ENCODE measurements around the gene GRK2.

The GRK2 gene

DNA sequence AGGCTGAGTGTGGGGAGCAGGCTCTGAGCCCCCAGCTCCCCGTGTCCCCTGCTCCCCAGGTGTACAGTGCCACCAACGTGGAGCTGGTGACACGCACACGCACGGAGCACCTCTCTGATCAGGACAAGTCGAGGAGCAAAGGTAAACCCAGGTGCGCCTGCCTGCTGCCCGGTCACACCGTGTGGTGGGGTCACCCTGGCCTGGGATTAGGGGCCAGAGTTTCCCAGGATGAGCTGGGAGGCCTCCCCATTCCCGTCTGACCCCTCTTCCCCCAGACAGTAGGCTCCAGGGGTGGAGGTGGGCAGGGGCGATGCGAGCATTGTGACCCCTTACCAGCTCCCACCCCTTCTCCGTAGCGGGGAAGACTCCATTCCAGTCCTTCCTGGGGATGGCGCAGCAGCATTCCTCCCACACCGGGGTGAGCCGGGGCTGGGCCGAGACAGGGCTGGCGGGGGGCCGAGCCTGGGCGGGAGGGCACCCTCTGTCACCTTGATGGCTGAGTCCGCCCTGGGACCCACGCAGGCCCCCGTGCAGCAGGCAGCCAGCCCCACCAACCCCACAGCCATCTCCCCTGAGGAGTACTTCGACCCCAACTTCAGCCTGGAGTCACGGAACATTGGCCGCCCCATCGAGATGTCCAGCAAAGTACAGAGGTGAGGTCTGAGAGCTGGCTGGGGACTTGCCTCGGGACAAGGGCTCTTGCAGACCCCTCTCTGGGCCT, 33.4 kb downstream of the GRK2 start:
- no peak for DNase-seq (ENCODE audit: low read depth in 2 of 2)

DNA sequence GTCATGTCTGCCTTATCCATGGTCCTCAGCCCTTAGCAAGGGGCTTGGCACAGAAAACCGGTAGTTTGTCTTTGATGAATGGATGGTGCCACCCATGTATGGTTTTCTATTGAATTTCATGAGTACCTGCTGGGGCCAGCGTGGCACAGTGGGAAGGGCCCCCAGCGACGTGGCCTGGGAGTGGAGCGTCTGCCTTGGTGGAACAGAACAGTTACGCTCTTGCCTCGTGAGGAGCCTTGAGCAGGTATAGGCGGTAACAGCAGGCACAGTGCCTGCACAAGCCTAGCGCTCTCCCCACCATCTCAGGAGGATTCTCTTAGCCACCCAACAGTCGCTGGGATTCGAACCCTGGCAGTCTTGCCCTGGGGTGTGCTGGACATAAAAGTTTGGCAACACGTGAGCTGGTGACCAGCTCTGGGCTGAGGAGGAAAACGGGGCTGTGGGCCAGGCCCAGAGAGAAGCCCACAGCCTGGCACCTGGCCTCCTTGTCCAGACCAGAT, 34.0 kb downstream of the GRK2 start:
- no peak for DNase-seq (ENCODE audit: low read depth in 2 of 2)

DNA sequence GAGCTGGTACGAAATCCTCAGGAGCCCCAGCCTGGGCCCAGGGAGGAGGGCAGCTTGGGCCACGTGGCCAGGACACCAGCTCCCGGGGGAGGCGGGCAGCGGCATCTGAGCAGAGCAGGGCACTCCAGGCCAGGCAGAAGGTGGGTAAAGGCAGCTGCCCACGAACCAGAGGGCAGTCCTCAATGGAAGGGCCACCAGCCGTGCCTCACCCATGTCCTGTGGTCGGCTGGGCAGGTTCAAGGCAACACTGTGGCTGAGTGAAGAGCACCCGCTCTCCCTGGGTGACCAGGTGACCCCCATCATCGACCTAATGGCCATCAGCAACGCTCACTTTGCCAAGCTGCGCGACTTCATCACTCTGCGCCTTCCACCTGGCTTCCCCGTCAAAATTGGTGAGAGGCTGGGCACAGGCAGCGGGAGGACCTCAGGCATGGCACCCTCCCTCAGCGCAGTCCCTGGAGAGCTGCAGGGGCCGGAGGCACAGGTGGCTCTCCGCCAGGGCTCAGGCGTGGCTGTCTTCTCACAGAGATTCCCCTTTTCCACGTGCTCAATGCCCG, 34.6 kb downstream of the GRK2 start:
- no peak for DNase-seq (ENCODE audit: low read depth in 2 of 2)

DNA sequence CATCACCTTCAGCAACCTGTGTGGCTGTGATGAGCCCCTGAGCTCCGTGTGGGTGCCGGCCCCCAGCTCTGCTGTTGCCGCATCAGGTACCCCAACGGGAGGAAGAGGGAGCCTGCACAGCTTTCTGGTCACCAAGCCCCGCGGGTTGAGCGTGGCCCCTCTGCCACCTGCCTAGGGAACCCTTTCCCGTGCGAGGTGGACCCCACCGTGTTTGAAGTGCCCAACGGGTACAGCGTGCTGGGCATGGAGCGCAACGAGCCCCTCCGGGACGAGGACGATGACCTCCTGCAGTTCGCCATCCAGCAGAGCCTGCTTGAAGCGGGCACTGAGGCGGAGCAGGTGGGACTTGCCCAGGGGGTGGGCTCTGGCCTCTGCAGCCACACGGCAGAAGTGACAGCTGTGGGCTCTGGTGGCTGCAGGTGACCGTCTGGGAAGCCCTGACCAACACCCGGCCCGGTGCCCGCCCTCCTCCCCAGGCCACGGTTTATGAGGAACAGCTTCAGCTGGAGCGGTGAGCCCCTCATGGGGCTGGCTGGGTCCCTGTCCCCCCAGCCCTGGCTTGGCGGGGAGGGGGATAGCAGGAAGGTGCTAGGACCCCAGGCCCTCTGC, 35.1 kb downstream of the GRK2 start:
- DNase-seq (ENCODE audit: low read depth in 2 of 2) = no peak

DNA sequence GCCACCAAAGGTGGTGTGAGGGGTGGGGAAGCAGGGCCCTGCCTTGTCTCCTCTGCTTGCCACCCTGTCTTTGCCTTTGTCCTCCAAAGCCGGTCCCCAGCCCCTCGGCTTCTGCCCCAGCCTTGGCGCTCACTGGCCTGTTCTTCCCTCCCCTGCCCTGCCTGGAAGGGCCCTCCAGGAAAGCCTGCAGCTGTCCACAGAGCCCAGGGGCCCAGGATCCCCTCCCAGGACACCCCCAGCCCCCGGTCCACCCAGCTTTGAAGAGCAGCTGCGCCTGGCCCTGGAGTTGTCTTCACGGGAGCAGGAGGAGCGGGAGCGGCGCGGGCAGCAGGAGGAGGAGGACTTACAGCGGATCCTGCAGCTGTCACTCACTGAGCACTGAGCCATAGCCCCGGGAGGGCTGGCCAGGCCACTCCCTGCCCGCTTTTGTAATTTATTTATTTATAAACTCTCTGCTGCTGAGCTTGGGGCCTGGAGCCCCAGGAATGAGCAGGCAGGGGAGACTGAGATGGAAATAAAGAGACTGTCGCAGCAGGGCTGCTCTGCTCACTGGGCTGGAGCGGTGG, 35.8 kb downstream of the GRK2 start:
- no peak for DNase-seq (ENCODE audit: low read depth in 2 of 2)

DNA sequence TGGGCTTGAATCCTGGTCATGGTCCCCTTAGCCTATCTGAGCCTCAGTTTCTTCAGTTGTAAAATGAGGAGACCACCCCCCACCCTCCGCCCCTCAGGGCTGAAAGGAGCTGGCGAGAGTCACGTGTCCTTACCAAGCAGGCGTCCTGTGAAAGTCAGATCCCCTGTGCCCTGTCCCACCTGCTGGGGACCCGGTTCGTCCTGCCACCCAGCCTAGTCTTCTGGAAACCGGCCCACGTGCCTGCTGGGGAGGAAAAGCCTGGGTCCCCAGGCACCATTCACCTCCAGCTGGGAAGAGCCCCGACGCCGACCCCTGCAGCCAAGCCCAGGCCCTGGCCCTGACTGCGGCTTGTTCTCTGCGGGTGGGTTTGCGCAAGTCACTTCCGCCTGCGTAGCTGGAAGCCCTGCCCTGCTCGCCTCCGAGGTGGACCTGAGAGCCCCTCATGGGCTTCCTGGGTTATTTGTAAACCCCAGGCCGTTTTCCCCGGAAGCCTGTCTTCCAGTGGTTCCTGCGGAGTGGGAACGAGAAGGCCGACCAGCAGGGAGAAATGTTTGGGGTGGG, 36.4 kb downstream of the GRK2 start:
- no peak for DNase-seq (ENCODE audit: low read depth in 2 of 2)

DNA sequence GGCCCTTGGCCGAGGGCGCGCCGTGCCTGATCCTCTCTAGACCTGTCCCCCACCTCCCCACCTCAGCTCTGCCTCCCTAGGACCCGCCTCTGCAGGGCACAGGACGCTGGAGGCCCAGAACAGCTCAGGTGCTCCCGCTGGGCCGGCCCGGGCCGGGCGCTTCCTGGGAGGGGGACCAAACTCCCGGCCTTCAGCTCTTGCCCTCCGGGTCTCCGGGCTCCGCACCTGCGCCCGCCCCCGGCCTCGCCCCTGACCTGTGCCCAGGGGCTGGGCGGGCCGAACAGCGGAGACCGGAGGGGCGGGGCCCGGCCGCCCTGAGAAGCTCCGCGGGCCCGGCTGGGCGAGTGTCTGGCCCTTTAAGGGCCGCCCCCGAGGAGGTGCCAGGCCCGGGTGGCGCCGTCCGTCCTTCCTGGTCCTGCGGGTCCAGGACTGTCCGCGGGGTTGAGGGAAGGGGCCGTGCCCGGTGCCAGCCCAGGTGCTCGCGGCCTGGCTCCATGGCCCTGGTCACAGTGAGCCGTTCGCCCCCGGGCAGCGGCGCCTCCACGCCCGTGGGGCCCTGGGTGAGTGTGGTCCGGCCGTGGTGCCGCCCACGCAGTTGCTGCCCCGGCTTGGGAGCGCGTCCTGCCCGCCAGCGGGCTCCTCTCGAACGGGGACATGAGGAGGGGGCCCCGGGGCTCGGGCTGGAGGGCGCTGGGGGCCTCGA, 37.0 kb downstream of the GRK2 start, which contains the start of gene SSH3:
Gene SSH3 (plus strand): TSS at position 399 of the 703 bp plus-strand sequence. CDS start 96 bp downstream, at position 495.
- DNase-seq (ENCODE audit: low read depth in 2 of 2) = peak in 1 of 2 donors; percentile 42

DNA sequence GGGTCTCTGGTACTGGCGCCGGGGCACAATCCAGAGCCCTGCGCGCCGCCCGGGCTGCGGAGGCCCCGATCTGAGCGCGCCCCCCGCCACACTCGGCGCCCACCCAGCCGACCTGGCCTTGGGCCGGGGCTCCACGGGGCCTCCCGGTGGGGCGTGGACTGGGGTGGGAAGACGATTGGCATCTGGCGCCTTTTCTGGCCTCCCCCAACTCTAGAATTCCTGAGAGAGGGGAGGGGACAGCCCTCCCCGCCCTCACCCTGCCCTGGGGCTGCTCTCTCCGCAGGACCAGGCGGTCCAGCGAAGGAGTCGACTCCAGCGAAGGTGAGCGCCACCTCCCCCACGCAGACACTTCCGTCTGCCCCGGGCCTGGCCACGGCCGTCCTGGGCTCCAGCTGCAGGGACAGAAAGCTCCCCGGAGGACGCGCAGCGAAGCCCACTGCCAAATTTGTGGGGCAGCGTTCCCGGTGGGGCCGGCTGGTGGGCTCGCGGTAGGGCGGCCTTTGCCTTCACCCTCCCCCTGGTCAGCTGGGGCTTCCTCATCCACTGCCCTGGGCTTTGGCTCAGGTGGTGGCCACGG, 37.6 kb downstream of the GRK2 start:
- DNase-seq (ENCODE audit: low read depth in 2 of 2) = no peak

DNA sequence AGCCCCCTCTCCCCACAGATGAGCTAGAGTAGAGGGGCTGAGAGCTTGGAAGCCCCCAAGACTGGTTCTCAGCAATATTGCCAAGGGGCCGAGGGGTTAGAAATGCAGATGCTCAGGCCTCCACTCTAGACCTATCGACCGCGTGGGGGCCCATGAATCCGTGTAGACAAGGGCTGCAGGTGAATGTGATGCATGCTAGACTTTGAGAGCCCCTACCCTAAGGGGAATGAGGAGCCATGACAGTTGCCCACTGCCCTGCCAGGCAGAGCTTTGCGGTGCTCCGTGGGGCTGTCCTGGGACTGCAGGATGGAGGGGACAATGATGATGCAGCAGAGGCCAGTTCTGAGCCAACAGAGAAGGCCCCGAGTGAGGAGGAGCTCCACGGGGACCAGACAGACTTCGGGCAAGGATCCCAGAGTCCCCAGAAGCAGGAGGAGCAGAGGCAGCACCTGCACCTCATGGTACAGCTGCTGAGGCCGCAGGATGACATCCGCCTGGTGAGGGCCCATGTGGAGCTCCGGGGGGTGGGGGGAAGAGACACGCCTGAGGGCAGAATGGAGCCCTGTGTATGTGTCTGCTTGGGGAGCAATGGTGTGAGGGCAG, 38.3 kb downstream of the GRK2 start:
- DNase-seq (ENCODE audit: low read depth in 2 of 2) = no peak

DNA sequence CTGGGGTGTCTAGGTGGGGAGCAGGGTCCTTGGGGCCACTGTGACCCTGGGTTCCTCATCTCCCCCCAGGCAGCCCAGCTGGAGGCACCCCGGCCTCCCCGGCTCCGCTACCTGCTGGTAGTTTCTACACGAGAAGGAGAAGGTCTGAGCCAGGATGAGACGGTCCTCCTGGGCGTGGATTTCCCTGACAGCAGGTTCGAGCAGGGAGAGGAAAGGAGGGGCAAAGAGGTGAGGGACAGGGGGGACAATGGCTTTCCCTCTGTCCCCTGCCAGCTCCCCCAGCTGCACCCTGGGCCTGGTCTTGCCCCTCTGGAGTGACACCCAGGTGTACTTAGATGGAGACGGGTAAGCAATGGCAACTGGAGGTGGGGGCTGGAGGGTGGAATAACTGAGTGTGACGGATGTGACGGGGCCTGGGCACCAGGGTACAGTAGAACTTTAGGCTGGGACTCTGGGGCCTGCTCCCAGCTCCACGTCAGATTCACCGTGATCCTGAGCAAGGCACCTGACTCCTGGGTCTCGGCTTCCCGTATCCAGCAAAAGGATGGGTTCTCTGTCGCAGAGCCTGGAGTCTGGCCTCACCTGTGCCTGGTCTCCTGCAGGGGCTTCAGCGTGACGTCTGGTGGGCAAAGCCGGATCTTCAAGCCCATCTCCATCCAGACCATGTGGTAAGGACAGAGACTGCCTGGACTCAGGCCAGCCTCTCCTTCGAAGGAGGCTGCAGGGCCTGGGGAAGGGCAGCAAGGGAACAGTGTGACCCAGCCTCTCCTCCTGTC, 40.7 kb downstream of the GRK2 start:
- no peak for DNase-seq (ENCODE audit: low read depth in 2 of 2)

DNA sequence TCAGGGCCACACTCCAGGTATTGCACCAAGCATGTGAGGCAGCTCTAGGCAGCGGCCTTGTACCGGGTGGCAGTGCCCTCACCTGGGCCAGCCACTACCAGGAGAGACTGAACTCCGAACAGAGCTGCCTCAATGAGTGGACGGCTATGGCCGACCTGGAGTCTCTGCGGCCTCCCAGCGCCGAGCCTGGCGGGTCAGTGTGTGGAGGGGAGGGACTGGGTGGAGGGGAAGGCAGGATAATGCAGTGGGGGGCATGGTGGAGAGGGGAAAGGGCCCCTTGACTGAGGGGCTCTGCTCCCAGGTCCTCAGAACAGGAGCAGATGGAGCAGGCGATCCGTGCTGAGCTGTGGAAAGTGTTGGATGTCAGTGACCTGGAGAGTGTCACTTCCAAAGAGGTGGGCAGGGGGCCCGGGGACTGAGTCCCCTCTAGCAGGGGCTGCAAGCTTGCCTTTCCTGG, 41.3 kb downstream of the GRK2 start:
- DNase-seq (ENCODE audit: low read depth in 2 of 2) = no peak

DNA sequence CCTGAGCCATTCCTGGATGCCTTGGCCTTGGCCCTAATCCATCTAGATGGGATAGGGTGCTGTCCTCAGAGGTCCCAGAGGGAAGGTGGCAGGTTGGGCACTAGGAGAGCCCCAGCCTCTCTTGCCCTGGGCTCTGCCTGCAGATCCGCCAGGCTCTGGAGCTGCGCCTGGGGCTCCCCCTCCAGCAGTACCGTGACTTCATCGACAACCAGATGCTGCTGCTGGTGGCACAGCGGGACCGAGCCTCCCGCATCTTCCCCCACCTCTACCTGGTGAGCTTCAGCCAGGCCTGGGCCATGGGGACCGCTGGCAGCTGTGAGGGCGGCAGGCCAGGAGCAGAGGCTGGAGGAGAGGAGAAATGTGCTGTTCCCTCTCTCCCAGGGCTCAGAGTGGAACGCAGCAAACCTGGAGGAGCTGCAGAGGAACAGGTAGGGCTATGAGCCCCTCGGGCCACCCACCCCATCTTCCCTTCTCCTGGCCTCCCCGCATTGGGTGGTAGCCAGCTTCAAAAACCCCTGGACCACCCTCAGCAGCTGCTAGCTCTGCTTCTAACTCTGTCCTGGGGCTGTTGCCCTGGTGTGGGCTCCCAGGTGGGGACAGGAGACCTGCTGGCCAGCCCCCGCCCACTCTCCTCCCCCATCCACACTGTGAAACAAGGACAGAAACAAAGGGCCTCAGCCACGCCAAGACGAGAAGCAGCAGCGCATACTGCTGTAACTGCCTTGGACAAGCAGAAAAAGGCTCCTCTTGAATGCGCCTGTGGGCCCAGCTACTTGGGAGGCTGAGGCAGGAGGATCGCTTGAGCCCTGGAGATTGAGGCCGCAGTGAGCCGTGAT, 42.0 kb downstream of the GRK2 start:
- no peak for DNase-seq (ENCODE audit: low read depth in 2 of 2)

DNA sequence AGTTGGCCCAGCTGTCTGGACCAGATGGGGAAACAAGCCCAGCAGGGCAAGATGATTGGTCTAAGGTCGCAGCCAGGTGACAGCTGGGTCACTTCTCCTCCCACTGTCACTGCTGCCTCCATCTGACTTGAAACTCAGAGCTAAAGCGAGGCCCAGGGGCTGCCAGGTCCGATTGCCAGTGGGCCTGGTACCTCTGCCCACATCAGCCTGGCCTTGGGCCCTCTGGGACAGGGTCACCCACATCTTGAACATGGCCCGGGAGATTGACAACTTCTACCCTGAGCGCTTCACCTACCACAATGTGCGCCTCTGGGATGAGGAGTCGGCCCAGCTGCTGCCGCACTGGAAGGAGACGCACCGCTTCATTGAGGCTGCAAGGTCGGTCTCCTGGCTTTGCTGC, 42.9 kb downstream of the GRK2 start:
- DNase-seq (ENCODE audit: low read depth in 2 of 2) = no peak

DNA sequence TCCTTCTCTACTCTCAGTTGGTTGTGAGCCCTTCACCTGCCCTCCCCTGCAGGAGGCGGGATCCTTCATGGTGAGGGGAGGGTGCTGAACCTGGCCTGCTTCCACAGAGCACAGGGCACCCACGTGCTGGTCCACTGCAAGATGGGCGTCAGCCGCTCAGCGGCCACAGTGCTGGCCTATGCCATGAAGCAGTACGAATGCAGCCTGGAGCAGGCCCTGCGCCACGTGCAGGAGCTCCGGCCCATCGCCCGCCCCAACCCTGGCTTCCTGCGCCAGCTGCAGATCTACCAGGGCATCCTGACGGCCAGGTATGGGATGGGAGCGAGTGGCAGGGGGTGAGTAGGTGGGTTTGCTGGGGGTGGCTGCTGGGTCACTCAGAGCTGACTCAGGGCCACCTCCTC, 43.4 kb downstream of the GRK2 start:
- DNase-seq (ENCODE audit: low read depth in 2 of 2) = no peak

DNA sequence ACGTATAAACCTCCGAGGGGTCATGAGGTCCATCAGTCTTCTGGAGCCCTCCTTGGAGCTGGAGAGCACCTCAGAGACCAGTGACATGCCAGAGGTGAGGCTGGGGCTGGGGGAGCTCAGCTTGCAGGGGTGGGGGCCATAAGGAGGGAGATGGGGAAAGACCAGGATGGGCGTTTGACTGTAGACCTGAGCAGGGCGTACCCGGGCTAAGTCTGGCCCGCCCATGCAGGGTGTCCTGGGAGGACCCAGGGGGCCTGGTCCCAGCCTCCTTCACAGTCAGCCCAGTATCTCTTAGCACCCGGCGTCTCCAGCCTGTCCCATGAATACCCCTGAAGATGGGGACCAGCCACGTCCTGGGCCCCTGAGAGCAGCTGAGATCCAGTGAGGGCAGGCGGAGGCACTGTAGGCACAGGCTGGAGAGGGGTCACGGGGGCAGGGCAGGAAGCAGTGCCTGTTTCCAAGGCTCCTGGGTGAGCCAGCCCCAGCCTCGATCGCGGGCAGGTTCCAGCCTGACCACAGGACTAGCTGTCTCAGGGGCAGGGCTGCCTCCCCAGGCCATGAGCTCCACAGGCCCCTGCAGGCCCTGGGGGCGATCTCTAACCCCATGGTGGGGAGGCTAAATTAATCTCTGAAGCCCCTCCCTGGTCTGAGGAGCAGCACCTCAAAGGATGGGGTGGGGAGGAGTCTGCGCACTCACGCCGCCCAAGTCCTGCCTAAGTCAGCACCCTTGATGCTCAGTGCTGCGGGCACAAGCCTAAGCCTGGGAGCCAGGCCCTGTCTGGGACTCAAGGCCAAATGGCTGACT, 44.2 kb downstream of the GRK2 start:
- no peak for DNase-seq (ENCODE audit: low read depth in 2 of 2)

DNA sequence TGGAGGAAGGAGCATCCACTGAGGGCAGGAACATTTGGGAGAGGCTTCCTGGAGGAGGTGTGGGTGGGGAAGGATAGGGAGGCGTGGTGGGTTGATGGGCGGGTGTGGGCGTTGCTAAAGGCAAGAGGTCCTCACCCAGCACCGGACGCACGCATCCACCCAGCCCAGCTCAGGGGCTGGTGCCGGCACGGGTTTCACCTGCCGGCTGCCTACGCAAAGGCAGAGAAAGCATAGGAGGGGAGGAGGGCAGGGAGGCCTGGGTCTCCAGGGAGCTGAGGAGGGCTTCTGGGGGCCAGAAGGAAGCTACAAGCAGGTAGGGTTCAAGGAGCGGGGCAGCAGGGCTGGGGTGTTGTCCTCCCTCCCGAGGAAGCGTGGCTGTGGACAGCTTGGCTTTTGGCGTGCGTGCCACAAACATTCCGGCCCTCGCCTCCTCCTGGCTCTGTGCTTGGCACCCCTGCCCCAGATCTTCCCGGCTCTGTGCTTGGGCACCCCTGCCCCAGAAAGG, 44.8 kb downstream of the GRK2 start:
- no peak for DNase-seq (ENCODE audit: low read depth in 2 of 2)

DNA sequence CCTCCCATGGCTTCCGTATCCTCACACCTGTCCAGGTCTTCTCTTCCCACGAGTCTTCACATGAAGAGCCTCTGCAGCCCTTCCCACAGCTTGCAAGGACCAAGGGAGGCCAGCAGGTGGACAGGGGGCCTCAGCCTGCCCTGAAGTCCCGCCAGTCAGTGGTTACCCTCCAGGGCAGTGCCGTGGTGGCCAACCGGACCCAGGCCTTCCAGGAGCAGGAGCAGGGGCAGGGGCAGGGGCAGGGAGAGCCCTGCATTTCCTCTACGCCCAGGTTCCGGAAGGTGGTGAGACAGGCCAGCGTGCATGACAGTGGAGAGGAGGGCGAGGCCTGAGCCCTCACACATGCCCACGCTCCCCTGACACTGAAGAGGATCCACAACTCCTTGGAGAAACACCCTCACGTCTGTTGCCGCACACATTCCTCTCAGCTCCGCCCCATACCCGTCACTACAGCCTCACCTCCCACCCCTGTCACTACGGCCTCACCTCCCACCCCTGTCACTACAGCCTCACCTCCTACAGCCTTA, 45.3 kb downstream of the GRK2 start:
- DNase-seq (ENCODE audit: low read depth in 2 of 2) = no peak

Data from stimulated activated CD8-positive, alpha-beta memory T cell treated with anti-CD3 and anti-CD28 coated beads, Interleukin-2, amount 100 ng/mL, for 48 hours (primary cell).